Measurements from ENCODE around the gene HOXB1. TPM values are rescaled to one million over a fixed set of nuclear protein-coding genes. Genes with fewer than 3 reads are reported as not detected.

Gene HOXB1
- total RNA-seq, 1 donor from 2014 or later, result not detected

DNA sequence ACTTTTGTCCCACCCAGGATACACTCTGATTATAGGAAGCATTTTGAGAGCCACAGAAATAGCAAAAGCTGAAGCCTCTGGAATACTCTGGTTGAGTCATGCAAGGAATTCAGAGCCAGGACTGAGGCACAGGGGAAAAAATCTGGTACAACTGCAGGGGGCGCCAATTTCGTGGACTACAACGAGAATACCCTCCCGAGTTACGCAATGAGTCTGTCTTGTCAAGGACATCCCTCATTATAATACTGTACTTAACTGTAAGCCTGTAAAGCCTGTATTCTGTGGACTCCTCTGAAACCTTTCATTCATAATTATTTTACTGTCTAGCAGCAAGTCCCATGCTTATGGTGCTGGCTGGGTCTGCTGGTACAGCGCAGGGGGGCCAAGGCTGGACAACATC is 7.8 kb downstream of the HOXB1 start:
- H3K36me3 Mint-ChIP-seq (ENCODE audit: low read depth, unreplicated experiment), result no peaks in the 10 kb centered on the region
- H3K27ac Mint-ChIP-seq (ENCODE audit: unreplicated experiment), result no peak overlapping the region
- no peaks in the 10 kb centered on the region for H3K9me3 Mint-ChIP-seq (ENCODE audit: unreplicated experiment)

DNA sequence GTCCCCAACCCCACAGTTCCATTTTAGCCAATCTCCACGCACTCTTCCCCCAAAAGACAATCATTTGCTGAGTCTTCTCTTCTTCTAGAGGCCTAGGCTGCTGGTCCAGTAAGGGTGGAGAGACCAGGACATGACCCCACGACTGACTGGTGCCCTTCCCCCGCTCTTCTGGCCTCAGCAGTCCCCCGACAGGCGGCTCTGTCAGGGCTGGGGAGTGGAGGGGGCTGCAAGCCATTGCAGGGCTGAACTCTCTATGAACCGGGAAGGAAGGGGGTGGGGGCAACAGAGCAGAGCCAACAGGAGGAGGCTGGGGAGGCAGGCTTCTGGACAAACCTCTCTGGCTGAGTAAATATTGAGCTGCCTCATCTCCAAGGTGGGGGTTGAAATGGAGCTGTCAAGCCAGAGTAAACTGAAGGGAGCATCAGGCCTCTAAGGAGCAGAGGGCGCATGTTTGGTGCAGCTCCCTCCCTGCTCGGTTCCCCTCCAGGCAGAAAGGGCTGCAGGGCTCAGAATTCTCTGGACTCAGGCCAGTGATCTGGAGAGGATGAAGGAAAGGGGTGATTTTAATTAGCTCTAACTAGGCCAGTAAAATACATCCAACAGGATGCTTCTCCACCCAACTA is 8.7 kb downstream of the HOXB1 start:
- Mint-ChIP-seq H3K36me3 (ENCODE audit: low read depth, unreplicated experiment) (no peaks in the 10 kb centered on the region), H3K4me3 (ENCODE audit: unreplicated experiment) (no peak overlapping the region), H3K27me3 (ENCODE audit: unreplicated experiment) (peaks cover 10% of the 10 kb centered on the region), H3K27ac (ENCODE audit: unreplicated experiment) (no peak overlapping the region), H3K4me1 (ENCODE audit: unreplicated experiment) (peaks cover 24% of the 10 kb centered on the region), H3K9me3 (ENCODE audit: unreplicated experiment) (no peaks in the 10 kb centered on the region)
- TF ChIP-seq, protein P1, sequence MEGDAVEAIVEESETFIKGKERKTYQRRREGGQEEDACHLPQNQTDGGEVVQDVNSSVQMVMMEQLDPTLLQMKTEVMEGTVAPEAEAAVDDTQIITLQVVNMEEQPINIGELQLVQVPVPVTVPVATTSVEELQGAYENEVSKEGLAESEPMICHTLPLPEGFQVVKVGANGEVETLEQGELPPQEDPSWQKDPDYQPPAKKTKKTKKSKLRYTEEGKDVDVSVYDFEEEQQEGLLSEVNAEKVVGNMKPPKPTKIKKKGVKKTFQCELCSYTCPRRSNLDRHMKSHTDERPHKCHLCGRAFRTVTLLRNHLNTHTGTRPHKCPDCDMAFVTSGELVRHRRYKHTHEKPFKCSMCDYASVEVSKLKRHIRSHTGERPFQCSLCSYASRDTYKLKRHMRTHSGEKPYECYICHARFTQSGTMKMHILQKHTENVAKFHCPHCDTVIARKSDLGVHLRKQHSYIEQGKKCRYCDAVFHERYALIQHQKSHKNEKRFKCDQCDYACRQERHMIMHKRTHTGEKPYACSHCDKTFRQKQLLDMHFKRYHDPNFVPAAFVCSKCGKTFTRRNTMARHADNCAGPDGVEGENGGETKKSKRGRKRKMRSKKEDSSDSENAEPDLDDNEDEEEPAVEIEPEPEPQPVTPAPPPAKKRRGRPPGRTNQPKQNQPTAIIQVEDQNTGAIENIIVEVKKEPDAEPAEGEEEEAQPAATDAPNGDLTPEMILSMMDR (IDR thresholded peaks at IDR 0.05; ENCODE audit: unreplicated experiment), result no peak
- no peak for DNase-seq (ENCODE audit: low spot score)

More for the DNA sequence above, 7.8 kb downstream of the HOXB1 start:
- H3K27me3 Mint-ChIP-seq (ENCODE audit: unreplicated experiment), result peaks cover 10% of the 10 kb centered on the region
- H3K4me1 Mint-ChIP-seq (ENCODE audit: unreplicated experiment), result peaks cover 27% of the 10 kb centered on the region
- DNase-seq (ENCODE audit: low spot score), result no peak
- H3K4me3 Mint-ChIP-seq (ENCODE audit: unreplicated experiment), result no peak overlapping the region
- TF ChIP-seq, protein P1 (IDR thresholded peaks at IDR 0.05; ENCODE audit: unreplicated experiment), result no peak

DNA sequence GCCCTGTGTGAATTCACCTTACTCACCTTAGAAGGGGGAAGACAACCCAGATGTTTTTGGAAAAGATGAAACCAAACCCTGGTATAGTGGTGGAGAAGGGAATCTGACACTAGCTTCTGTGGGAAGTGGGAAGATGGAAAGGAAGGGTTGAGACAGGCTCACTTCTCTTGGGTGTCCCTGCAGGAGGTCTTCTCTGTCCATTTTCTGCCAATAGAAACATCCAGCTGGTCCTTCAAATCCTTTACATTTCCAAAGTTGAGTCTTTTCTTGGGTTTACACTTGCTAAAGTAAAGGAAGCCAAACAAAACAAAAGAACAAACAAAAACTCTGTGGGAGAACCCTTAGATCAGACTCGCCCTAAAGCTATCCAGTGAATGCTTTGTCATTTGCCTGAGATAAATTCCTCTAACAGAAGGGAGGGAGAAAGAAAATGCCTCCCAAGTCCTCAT is 10.2 kb downstream of the HOXB1 start:
- no peaks in the 10 kb centered on the region for H3K36me3 Mint-ChIP-seq (ENCODE audit: low read depth, unreplicated experiment)
- no peak overlapping the region for H3K4me3 Mint-ChIP-seq (ENCODE audit: unreplicated experiment)
- H3K9me3 Mint-ChIP-seq (ENCODE audit: unreplicated experiment), result no peaks in the 10 kb centered on the region
- TF ChIP-seq, protein P1 (IDR thresholded peaks at IDR 0.05; ENCODE audit: unreplicated experiment), result no peak
- peaks cover 14% of the 10 kb centered on the region for H3K4me1 Mint-ChIP-seq (ENCODE audit: unreplicated experiment)
- no peak overlapping the region for H3K27ac Mint-ChIP-seq (ENCODE audit: unreplicated experiment)
- no peak for DNase-seq (ENCODE audit: low spot score)
- peaks cover 4% of the 10 kb centered on the region for H3K27me3 Mint-ChIP-seq (ENCODE audit: unreplicated experiment)

DNA sequence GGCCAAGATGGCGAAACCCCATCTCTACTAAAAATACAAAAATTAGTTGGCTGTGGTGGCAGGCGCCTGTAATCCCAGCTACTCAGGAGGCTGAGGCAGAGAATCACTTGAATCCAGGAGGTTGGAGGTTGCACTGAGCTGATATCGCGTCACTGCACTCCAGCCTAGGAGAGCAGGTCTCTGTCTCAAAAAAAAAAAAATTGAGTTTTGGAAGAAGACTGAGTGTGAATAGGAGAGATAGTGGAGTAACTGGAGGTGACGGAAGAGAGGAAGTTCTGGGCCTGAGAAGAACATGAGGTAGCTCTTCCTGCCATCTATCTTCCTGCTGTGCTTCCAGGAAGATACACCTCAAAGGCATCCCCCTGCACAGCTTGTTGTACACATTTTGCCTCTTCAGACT is 11.4 kb downstream of the HOXB1 start:
- Mint-ChIP-seq H3K4me3 (ENCODE audit: unreplicated experiment) (no peak overlapping the region), H3K27ac (ENCODE audit: unreplicated experiment) (no peak overlapping the region), H3K4me1 (ENCODE audit: unreplicated experiment) (peaks cover 9% of the 10 kb centered on the region), H3K27me3 (ENCODE audit: unreplicated experiment) (peaks cover 4% of the 10 kb centered on the region), H3K36me3 (ENCODE audit: low read depth, unreplicated experiment) (no peaks in the 10 kb centered on the region), H3K9me3 (ENCODE audit: unreplicated experiment) (no peaks in the 10 kb centered on the region)
- TF ChIP-seq, protein P1 (IDR thresholded peaks at IDR 0.05; ENCODE audit: unreplicated experiment), result no peak
- no peak for DNase-seq (ENCODE audit: low spot score)

DNA sequence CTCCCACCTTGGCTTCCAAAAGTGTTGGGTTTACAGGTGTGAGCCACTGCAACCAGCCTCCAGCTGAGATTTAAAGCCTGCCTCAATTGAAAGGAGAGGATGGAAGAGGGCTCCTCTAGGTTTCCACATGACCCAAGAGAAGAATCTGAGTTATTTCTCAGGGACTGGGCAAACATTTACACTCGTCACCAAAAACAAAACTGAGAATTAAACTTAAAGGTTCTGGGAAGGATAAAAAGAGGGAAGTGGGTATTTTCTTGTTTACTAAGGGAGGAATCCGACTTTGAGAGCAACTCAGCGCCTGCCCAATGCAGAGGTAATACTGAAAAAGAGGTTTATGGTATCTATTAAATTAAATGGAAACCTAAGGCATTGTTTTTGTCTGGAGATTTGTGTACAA is 13.3 kb downstream of the HOXB1 start:
- H3K27me3 Mint-ChIP-seq (ENCODE audit: unreplicated experiment), result peaks cover 4% of the 10 kb centered on the region
- peaks cover 9% of the 10 kb centered on the region for H3K4me1 Mint-ChIP-seq (ENCODE audit: unreplicated experiment)
- H3K9me3 Mint-ChIP-seq (ENCODE audit: unreplicated experiment), result no peaks in the 10 kb centered on the region
- no peak overlapping the region for H3K4me3 Mint-ChIP-seq (ENCODE audit: unreplicated experiment)
- TF ChIP-seq, protein P1 (IDR thresholded peaks at IDR 0.05; ENCODE audit: unreplicated experiment), result no peak
- H3K36me3 Mint-ChIP-seq (ENCODE audit: low read depth, unreplicated experiment), result no peaks in the 10 kb centered on the region
- DNase-seq (ENCODE audit: low spot score), result no peak
- no peak overlapping the region for H3K27ac Mint-ChIP-seq (ENCODE audit: unreplicated experiment)
